ENCODE measurements around the gene ENOX1.

Gene ENOX1

DNA sequence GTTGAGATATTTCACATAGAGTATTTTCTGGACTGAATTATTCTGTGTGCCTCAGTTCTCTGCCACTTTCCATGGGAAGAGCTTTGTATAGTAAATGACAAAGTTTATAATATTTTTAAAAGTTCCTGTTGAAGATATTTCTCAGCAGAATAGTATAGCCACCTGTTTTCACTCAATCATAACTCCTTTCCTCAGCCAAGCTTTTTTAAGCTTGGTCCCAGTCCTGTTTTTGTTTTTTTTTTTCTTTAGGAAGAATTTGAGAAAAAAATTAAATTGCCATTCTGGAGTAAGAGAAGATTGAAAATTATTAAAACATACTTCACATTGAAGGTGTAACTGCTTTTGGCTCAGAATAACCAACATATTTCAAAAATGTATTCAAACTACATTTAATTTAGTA is 55.5 kb downstream of the ENOX1 start:
- no peak overlapping the region for H3K4me3 ChIP-seq (ENCODE audit: low read length)
- DNase-seq (ENCODE audit: low read depth) = no peak
- TF ChIP-seq, protein P1, sequence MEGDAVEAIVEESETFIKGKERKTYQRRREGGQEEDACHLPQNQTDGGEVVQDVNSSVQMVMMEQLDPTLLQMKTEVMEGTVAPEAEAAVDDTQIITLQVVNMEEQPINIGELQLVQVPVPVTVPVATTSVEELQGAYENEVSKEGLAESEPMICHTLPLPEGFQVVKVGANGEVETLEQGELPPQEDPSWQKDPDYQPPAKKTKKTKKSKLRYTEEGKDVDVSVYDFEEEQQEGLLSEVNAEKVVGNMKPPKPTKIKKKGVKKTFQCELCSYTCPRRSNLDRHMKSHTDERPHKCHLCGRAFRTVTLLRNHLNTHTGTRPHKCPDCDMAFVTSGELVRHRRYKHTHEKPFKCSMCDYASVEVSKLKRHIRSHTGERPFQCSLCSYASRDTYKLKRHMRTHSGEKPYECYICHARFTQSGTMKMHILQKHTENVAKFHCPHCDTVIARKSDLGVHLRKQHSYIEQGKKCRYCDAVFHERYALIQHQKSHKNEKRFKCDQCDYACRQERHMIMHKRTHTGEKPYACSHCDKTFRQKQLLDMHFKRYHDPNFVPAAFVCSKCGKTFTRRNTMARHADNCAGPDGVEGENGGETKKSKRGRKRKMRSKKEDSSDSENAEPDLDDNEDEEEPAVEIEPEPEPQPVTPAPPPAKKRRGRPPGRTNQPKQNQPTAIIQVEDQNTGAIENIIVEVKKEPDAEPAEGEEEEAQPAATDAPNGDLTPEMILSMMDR (conservative IDR thresholded peaks at IDR 0.05; ENCODE audit: low read depth, low read length) = no peak

DNA sequence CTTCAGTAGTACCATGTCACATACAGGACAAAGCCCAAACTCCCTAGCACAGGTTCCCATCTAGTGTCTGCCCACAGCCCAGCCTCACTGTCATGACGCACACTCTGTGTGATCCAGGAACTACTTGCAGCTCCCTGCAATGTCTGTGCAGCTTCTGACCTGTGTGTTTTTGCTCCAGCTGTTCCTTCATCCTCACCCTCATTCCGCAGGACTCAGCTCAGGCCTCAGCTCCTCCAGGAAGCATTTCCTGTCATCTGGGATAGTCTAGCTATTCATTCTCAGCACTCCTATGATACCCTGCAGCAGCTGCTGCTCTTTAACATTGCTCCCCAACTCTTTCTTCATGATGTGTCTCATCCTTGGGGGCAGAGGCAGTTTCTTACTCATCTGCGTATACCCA is 56.1 kb downstream of the ENOX1 start:
- H3K4me3 ChIP-seq (ENCODE audit: low read length) = no peak overlapping the region
- TF ChIP-seq, protein P1 (conservative IDR thresholded peaks at IDR 0.05; ENCODE audit: low read depth, low read length) = no peak
- DNase-seq (ENCODE audit: low read depth) = no peak

DNA sequence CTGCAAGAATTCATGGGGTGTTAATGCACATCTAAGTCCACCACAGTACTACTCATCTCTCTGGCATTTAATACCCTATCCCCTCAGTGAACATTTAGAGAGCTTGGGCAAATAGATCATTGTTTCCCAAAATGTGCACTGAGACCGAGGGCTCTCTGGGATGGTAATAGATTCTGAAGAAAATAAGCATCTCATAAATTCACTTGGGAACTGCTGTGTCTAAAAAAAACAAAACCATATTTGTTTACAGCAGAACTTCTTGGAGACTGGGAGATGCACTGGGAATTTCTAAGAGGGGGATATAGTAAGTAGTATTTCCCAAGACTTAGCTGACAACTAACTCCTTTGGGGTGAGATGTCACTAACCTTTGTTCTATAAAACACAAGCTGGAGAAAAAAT is 58.4 kb downstream of the ENOX1 start:
- no peak overlapping the region for H3K4me3 ChIP-seq (ENCODE audit: low read length)
- no peak for DNase-seq (ENCODE audit: low read depth)
- TF ChIP-seq, protein P1 (conservative IDR thresholded peaks at IDR 0.05; ENCODE audit: low read depth, low read length) = no peak

DNA sequence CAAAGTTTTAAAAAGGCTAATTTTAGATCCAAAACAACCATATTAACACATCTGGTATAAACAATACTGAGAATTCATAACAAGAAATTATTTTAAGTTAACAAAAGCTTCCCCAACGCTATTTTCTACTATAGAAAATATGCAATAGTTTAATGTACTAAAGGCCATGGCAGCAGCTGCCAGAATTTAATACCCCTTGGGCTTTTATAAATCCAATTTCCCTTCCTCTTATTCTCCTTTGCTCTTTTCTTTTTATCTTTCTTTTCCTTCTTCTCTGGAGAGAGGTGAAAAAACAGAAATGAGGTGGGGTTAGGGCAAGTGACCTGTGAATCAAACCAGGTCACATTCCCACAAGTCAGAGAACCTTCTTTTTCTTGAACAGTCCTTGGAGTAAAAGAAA is 58.9 kb downstream of the ENOX1 start:
- TF ChIP-seq, protein P1 (conservative IDR thresholded peaks at IDR 0.05; ENCODE audit: low read depth, low read length) = no peak
- DNase-seq (ENCODE audit: low read depth) = no peak
- no peak overlapping the region for H3K4me3 ChIP-seq (ENCODE audit: low read length)

DNA sequence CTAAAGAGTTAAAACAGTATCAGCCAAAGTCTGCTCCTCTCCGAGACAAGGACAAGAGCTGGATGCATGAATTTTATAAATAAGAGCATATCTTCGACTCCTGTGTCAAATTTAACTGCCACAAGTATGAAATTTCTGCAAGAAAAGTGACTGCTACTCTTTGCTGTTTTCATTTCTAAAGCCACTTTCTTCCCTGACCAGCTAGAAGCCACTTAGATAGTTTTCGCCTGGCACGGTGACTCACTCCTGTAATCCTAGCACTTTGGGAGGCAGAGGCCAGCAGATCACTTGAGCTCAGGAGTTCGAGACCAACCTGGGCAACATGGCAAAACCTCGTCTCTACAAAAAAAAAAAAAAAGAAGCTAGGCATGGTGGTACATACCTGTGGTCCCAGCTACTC is 61.3 kb downstream of the ENOX1 start:
- no peak overlapping the region for H3K4me3 ChIP-seq (ENCODE audit: low read length)
- no peak for DNase-seq (ENCODE audit: low read depth)
- TF ChIP-seq, protein P1 (conservative IDR thresholded peaks at IDR 0.05; ENCODE audit: low read depth, low read length) = no peak

DNA sequence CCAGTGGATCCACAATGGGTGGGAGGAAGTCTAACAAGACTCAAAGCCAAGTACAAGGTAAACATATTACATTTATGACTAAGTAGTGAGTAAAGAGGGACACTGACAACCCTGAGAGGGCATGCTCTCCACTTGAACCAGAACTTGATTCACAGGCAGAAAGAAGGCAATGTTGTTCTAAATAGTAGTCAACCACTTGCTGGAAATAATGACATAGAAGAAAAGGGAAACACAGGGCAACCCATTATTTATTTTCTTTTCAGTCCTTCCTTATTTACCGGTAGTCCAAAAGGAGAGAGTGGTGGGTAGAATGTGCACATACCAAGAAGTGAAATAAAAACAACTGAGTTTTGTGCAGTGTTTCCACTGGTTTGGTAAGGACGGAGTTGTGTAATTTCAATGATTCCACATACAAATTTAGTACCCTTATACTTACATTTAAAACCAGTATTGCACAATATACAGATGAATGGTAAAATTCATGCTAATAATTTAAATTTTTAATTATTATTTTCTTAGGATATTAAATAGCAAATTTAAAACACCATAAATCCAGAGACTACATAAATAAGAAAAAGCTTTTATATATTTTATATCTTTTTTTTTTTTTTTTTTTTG is 65.9 kb downstream of the ENOX1 start:
- DNase-seq (ENCODE audit: low read depth) = no peak
- TF ChIP-seq, protein P1 (conservative IDR thresholded peaks at IDR 0.05; ENCODE audit: low read depth, low read length) = no peak
- no peak overlapping the region for H3K4me3 ChIP-seq (ENCODE audit: low read length)

DNA sequence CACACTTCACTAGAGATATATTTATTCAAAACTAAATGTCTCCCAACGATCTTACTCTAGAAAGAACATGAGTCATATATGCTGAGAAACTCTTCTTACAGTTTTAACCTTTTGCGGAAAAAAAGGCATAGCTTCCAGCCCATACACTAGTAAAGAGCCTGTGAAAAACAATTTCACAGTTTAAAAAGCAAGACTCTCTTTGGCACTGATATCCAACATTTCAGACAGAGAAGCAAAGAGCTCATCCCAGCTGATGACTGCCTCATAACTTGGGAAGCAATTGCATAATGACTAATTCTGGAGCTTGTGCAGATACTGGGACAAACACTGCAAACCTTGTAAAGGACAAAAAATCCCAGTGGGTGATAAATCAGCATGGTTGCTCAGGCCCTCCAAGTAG is 88.0 kb downstream of the ENOX1 start:
- H3K4me3 ChIP-seq (ENCODE audit: low read length) = no peak overlapping the region
- TF ChIP-seq, protein P1 (conservative IDR thresholded peaks at IDR 0.05; ENCODE audit: low read depth, low read length) = no peak
- no peak for DNase-seq (ENCODE audit: low read depth)
